Stimulated activated CD4-positive, alpha-beta T cell treated with anti-CD3 and anti-CD28 coated beads, Interleukin-4, amount 100 ng/mL, for 48 hours (primary cell): ENCODE data around the gene SLC7A10.
"Not testable (repeated sequence)": the region's sequence is repeated elsewhere in the genome, so short reads cannot be mapped to it uniquely, and the experiment has no call there.

Experiments used
- DNase-seq, 2 donors: peaks; one replicate each; pipeline ENCODE4 v3.0.0-alpha.2; 2020; ENCODE audit warnings: low read depth in 2 of 2

Gene SLC7A10

GRCh38 chr19:33202546-33203507, 22.8 kb downstream of the SLC7A10 start:
- DNase-seq = no peak

DNA sequence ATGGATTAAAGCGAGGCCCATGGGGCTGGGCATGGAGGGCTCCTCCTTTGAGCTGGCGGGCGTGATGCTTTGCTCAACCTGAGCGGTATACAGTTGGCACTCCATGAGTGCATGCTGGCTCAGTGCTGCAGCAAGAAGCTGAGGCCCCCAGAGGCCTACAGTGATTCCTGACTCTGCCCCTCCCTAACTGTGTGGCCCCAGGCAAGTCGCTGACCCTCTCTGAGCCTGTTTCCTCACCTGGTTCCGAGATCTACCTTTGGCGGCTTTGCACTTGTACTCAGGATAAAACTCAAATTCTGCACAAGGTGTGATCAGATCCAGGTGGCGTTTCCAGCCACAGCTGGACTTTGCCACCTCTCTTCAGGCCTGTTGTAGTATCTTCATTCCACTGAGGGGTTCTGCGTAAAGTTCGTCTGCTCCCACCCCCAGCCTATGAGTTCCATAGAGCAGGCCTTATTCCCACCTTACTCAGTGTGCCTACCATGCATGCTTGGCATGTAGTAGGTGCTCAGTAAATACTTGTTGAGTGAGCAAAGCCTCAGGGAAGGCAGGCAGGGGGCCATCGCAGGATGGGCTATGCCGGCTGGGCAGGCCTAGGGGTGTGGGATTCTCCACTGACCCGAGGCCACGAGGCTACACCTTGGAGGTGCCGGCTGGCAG, 23.6 kb downstream of the SLC7A10 start:
- no peak for DNase-seq

GRCh38 chr19:33201473-33201872, 24.2 kb downstream of the SLC7A10 start:
- DNase-seq = no peak

GRCh38 chr19:33199441-33200265, 26.0 kb downstream of the SLC7A10 start:
- no peak for DNase-seq

DNA sequence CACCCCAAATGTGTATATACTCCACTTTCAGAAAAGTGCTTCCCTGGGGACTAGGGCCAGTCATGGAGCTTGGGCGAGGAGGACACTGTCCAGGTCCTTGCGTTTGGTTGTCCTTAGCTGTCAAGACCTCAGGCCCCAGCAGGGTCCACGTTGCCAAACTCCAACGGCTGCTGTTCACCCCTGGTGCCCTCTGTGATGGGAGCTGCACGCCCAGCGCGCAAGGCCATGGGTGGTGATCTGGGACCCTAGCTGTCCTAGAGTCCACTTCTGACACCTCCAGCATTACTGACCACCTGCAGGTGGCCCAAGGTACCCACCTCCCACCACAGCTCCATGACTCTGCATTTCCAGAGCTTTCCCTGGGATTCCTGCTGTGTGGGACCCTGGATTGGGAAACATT, 27.5 kb downstream of the SLC7A10 start:
- DNase-seq = no peak

DNA sequence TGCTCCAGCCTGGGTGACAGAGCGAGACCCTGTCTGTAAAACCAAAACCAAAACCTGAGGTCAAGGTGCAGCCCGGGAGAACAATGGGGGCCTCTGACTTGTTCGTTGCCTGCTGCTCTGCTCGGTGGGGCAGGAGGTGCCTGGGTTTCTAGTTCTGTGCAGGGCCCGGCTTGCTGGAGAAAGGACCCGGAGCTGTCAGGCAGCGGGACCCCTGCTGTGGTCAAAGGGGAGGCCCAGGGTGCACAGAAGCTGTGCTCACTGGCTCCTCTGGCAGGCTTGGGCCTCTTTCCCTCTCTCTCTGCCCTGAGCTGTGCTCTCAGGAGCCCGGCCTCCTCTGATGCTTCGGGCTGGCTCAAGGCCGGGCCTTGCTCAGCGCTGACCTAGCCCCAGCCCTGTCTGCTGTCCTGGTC, 28.1 kb downstream of the SLC7A10 start:
- no peak for DNase-seq

GRCh38 chr19:33196446-33197193, 29.0 kb downstream of the SLC7A10 start:
- DNase-seq = no peak

DNA sequence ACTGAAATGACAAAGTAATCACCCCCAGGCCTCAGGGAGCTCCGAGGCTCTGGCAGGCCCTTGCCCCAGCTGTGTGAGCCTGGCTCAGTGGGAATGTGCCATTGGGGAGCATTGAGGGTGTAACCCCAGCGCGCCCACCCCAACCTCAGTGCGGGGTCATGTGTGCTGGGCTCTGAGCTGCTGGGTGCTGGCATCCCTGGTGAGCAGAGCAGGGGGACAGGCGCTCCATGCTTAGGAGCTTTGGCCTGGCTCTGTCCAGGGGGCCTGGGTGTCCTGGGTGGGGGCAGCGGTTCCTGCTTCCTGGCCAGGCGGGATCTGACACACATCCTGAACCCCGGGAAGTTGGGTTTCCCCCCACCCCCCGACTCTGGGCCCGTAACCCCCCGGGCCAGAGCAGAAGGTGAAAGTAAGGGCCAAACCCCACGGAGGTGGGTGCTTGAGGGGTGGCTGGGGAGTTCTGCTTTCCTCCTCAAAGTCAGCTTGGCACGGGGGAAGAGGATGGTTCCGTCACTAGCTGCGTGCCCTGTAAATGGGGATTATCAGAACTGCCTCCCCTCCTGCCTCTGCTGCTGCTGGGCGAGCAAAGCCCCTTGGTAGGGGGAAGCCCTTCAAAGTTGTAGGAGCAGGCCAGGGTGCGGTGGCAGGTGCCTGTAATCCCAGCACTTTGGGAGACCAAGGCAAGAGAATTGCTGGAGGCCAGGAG, 29.9 kb downstream of the SLC7A10 start:
- no peak for DNase-seq

DNA sequence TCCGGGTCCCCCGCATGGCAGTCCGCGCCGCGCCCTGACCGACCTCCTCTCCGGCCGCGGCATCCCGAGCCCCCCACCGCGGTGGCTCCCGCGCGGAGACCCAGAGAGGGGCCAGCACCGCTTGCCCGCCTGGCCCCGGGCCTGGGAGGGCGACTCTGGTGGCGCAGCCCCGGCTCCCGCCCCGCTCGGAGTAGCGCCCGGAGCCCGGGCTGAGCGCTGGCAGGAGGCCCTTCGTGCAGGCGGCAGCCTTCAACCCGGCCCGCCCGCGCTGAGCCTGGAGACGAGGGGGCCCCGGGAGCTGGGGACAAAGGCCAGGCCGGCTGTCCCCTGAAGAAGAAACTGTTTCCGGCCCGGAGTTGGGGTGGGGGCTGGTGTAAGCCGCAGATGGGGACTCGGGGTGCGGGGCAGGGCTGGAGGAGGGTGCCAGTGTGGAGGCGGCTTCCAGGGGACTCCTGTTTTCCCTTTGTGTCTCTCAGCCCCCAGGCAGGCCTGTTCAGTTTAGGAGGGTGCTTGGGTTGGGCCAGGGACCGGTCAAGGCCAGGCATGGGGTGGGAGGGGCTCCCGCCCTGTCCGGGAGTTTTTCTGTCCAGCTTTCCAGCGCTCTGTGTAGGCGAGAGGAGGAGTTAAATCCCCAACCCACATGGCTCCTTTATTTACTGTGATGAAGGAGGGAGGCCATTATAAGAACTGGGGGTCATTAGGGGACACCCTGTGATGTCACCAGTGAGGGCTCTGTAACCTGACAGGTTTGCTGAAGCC, 30.6 kb downstream of the SLC7A10 start:
- DNase-seq = no peak

DNA sequence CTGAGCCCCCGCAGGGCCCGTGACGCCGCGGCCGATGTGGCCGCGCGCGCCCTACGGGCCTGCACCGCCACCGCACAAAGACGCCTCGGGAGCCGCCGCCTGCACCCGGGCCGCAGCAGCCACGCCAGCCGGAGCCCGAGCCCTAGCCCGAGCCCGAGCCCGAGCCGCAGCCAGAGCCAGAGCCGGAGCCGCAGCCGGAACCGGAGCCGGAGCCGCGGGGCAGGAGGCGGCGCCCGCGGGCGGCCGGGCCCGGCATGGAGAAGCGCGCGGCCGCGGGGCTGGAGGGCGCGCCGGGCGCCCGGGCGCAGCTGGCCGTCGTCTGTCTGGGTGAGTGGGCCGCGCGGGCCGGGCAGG, 31.1 kb downstream of the SLC7A10 start:
- DNase-seq = no peak

DNA sequence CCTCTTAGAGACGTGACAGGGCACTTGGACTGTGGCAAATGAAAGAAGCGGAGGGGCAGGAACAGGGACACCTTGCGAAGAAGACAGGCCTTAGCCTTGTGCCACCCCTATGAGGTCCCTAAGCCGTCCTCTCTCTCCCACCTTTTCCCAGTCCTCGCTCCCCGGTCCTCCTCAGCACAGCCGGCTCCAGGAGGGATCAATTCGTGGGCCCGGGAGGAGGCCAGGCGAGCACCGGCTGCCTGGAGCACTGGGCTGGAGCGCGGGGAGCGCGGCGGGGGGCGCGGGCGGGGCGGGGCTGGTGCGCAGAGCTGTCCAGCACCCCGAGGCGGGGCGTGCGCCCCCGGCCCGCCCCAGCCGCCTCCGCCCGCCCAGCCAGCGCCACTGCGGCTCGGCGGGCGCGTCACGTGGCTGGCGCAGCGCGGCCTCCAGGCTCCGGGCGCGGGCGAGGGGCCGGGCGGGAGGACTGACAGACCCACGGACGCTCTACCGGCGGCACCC, 31.7 kb downstream of the SLC7A10 start, which contains the start of gene LRP3:
LRP3 (plus strand) TSS at position 466 of the 498 bp plus-strand sequence. CDS start 456 bp downstream, outside the sequence.
- no peak for DNase-seq

- DNase-seq = no peak
Observed at GRCh38 chr19:33193269-33193864, 32.3 kb downstream of the SLC7A10 start.

GRCh38 chr19:33192010-33192409, 33.6 kb downstream of the SLC7A10 start:
- no peak for DNase-seq

DNA sequence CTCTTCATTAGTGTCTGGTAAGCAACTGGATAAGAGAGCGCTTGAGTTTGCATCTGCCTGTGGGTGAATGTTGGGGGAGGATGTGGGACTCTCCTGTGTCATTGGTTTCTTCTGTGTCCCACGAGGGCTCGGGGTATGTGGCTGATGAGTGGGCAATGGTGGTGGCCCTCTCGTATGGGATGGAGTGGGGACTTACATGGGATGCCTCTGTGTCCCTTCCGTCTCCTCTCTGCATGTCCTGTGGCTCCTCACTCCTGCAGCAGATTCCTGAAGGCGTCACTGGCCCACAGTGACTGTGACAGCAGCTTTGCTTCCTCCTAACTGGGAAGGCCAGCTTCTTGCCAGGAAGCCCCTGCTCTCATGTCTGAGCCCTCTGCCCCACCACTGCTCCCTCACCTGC, 34.1 kb downstream of the SLC7A10 start:
- DNase-seq = no peak

DNA sequence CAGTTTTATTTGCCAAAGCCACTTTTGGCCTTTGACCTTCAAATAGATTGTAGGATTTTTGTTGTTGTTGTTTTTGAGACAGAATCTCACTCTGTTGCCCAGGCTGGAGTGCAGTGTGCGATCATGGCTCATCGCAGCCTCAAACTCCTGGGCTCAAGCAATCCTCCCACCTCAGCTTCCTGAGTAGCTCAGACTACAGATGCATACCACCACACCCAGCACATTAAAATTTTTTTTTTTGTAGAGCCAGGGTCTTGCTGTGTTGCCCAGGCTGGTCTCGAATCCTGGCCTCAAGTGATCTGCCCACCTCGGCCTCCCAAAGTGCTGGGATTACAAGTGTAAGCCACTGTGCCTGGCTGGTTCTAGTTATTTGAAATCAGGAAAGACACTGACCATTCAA, 34.6 kb downstream of the SLC7A10 start:
- not testable (repeated sequence) for DNase-seq

DNA sequence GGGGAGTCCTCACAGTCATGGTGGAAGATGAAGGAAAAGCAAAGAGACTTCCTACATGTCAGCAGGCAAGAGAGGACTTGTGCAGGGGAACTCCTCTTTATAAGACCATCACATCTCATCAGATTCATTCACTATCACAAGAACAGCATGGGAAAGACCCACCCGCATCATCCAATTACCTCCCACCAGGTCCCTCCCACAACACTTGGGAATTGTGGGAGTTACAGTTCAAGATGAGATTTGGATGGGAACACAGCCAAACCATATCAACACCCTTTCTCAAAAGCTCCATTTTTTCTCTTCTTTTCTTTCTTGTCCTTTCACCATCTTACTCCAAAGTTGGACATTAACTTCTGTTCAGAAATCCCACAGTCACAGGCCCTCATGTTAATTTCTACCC, 36.2 kb downstream of the SLC7A10 start:
- DNase-seq = no peak

DNA sequence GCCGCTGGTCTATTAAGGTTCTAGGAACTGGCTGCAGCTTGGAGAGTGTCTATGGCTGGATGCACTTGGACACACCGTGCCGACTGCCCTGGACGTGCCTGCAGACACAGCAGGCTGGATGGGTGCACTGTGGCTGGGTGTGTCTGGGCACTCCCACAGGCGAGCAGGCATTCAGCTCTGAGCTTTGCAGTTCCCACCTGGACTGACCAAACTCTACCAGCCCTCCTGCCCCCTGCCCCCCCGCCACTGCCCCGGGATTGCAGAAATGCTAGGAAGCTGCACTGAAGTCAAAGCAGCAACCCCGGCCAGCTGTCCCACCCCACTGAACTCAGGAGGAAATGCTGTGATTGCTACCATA, 38.5 kb downstream of the SLC7A10 start:
- DNase-seq = no peak

DNA sequence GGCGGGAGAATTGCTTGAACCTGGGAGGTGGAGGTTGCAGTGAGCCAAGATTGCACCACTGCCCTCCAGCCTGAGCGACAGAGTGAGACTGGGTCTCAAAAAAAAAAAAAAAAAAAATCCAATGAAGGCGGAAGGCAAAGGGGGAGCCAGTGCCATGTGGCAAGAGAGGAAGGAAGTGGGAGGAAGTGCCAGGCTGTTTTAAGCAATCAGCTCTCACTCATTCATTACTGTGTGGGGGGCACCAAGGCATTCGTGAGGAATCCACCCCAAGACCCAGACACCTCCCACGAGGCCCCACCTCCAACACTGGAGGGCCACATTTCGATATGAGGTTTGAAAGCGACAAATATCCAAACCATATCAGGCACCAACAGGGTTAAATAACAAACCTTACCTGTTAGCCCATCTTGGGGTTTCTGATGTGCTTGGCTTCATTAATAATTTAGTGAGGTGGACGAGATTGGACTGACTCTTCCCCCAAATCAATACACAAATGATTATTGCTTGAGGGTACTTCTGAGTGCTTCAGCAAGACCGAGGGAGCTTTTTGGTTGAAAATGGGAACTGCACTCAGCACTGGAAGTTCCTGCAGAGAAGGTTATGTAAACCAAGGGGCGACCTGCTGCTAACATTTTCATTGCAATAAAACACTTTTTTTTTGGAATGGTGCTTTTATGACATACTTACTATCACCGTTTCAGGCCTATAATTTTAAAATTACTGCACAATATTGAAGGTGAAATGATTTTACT, 39.0 kb downstream of the SLC7A10 start:
- DNase-seq = no peak
